Activated T-cell treated with anti-CD3 and anti-CD28 coated beads, Interleukin-2, amount 50 U/mL, for 72 hours (primary cell): ENCODE measurements around the gene LHFPL6. TPM values are rescaled to one million over a fixed set of nuclear protein-coding genes. Genes with fewer than 3 reads are reported as not detected.

Experiments
- ATAC-seq, 2 donors: fragments of 150-1000 bp; cut with Tn5 transposase; replicated peaks in 1 of 2; 2 replicates each; pipeline ENCODE4 v1.10.0; 2021; ENCODE audit warnings: moderate library complexity in 2 of 2, mild to moderate bottlenecking in 1 of 2
- DNase-seq, 2 donors: peaks; one replicate each; pipeline ENCODE4 v3.0.0; 2021 to 2022; ENCODE audit warnings: mixed read lengths in 1 of 2
- H3K27ac Mint-ChIP-seq: one replicate; pipeline ENCODE4 v1.8.0; 2022; ENCODE audit warnings: mild to moderate bottlenecking, moderate library complexity, mixed read lengths
- H3K27me3 Mint-ChIP-seq: one replicate; pipeline ENCODE4 v1.8.0; 2022; ENCODE audit warnings: low read depth, mixed read lengths
- H3K36me3 Mint-ChIP-seq, 2 donors: one replicate each; pipeline ENCODE4 v1.8.0; 2022; ENCODE audit warnings: mixed read lengths in 2 of 2, mild to moderate bottlenecking in 1 of 2; ENCODE audit not compliant: insufficient read depth in 2 of 2
- H3K4me1 Mint-ChIP-seq: one replicate; pipeline ENCODE4 v1.8.0; 2022; ENCODE audit warnings: low read depth, mixed read lengths
- H3K4me3 Mint-ChIP-seq, 2 donors: one replicate each; pipeline ENCODE4 v1.8.0; 2022; ENCODE audit warnings: mild to moderate bottlenecking in 2 of 2, mixed read lengths in 2 of 2, moderate library complexity in 2 of 2
- H3K9me3 Mint-ChIP-seq, 2 donors: one replicate each; pipeline ENCODE4 v1.8.0; 2022; ENCODE audit warnings: mixed read lengths in 2 of 2
- total RNA-seq, 2 donors: library from RNA; stranded (reverse); gene quantifications; one replicate each; pipeline ENCODE4 v1.2.3, GENCODE V29; 2022

The LHFPL6 gene
- total RNA-seq, 2 donors from 2014 or later = 1.7 to 2.5 TPM

DNA sequence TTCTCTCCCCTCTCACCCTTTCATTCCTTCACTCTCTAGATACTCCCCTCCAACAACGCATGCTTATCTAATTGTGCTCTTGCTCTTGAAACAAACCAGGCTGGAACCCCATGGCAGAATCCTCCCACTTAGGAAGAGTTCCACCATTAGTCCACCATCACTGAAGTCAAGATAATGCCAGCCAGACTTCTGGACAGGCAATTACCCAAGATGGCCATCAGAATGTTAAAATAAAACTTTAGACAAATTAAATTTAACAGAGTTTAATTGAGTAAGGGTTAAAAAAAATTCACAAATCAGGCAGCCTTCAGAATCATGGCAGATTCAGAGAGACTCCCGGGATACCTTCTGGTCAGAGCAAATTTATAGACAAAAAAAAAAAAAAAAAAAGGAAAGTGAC is 221.5 kb downstream of the LHFPL6 start:
- DNase-seq (no peak), ATAC-seq (no peak)
- Mint-ChIP-seq H3K27ac (no peak overlapping the region), H3K27me3 (peaks cover 18% of the 10 kb centered on the region), H3K36me3 (no peaks in the 10 kb centered on the region), H3K4me1 (peaks cover 7% of the 10 kb centered on the region), H3K4me3 (no peak overlapping the region), H3K9me3 (no peaks in the 10 kb centered on the region)

DNA sequence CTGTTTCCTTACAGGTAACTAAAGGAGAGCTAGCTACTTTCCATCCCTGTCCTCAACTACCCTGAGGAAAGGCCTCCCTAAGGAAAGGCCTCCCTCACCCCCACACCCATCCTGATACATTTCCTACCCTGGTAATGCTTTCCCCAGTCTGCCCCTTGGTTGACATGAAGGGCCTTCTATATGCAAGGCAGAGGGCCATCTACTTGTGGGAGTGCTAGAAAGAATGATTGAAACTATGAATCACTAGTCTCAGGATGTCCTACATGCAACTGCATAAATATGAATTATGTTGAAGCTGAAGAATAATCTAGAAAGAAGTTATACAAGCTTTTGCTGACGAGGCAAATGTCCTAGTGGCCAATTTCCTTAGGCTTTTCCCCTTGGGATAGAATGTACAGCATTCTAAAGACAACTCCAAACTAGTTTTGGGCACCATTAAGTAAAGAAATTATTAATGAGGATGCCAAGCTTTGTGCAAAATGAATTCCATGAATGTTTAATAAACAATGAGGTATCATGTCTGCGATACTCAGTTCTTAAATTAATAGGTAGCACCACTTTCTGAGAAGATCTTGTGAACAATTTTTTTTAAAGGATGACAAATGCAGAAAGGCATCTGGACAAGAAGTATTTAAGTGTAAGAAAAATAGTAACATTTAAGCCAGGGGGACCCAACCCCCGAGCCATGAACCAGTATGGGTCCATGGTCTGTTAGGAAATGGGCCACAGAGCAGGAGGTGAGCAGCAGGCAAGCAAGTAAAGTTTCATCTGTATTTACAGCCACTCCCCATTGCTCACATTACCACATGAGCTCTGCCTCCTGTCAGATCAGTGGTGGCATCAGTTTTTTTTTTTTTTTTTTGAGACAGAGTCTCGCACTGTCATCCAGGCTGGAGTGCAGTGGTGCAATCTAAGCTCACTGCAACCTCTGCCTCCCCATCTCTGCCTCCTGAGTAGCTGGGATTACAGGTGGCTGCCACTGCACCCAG is 223.0 kb downstream of the LHFPL6 start:
- peaks cover 7% of the 10 kb centered on the region for H3K4me1 Mint-ChIP-seq
- ATAC-seq (no peak), DNase-seq (no peak)
- no peaks in the 10 kb centered on the region for H3K36me3 Mint-ChIP-seq
- peaks cover 18% of the 10 kb centered on the region for H3K27me3 Mint-ChIP-seq
- H3K9me3 Mint-ChIP-seq = no peaks in the 10 kb centered on the region
- no peak overlapping the region for H3K4me3 Mint-ChIP-seq
- H3K27ac Mint-ChIP-seq = no peak overlapping the region

DNA sequence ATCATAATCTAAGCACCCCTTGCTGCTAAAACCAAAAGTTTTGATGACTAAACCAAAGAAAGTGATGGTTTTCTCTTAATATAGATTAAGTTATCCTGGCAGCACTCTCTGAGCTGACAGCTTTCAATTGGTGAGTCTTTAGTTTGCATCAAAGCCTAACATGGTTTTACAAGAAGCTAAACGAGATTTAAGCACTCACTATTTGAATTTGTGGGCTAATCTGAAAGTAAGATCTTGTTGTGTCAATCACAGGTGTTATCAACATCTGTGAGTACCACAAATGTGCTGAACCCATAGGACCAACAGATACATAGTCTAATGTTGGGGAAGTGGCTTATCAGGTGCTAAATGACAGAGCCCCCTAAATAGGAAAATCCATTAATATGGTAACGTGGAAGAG is 223.9 kb downstream of the LHFPL6 start:
- Mint-ChIP-seq H3K36me3 (no peaks in the 10 kb centered on the region), H3K27ac (no peak overlapping the region), H3K27me3 (peaks cover 10% of the 10 kb centered on the region), H3K4me1 (peaks cover 7% of the 10 kb centered on the region), H3K4me3 (no peak overlapping the region), H3K9me3 (no peaks in the 10 kb centered on the region)
- ATAC-seq (peak; percentile 37 to 38), DNase-seq (no peak)

DNA sequence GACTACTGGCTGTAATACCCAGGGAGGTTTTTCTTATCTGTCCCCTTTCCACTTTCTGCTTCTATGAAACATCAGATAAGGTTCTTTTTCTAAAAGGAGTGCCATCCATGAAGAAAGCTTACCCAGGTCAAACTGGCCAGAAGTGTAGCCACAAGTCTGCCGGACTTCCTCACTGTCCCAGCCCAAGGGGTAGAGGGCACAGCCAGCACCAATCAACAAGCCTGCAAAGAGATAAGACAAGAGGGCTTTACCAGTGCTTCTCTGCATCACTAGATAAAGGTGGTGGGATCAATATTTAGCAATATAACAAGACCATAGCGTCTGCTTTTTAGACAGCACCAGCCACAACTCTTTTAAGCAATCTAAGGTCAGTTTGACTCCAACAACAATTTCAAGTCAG is 224.7 kb downstream of the LHFPL6 start:
- Mint-ChIP-seq H3K4me3 (no peak overlapping the region), H3K36me3 (no peaks in the 10 kb centered on the region), H3K27me3 (peaks cover 7% of the 10 kb centered on the region), H3K9me3 (no peaks in the 10 kb centered on the region), H3K27ac (no peak overlapping the region), H3K4me1 (peaks cover 7% of the 10 kb centered on the region)
- ATAC-seq (no peak), DNase-seq (no peak)

DNA sequence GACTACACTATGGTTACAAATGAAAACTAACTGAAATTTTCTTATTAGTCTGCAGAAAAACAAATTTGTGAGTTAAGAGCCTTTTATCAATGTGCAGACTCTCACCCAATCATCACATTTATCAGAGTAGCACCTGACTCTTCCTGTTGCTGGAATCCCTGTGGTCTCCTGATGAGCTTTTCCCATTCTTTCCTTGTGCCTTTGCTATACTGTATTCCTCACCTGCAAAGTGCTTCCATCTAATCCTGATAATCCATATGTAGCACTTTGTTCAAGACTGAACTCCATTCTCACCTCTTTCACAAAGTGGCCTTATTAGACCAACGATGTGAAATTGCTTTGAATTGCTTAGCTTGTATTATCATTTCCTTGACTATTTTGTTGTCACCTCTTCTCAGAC is 225.3 kb downstream of the LHFPL6 start:
- H3K4me3 Mint-ChIP-seq = no peak overlapping the region
- H3K36me3 Mint-ChIP-seq = no peaks in the 10 kb centered on the region
- no peaks in the 10 kb centered on the region for H3K9me3 Mint-ChIP-seq

DNA sequence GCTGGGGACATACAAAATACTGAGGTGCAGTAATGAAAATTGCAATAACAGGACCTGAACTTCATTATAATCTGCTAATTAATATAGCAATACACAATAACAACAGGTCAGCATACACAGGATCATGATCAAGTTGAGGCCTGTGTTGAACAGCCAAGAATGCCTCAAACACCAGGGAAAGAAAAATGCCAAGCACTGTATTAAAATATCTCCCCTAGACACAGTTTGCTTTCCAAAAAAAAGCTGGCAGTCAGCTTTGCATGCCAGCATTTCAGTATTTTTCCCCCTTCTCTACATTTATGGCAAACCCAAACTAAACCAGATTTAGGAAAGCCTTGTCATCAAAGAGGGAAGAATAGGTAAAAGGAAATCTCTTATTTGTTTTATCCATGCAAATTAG is 226.9 kb downstream of the LHFPL6 start:
- H3K4me3 Mint-ChIP-seq = no peak overlapping the region

More for the DNA sequence above, 225.3 kb downstream of the LHFPL6 start:
- ATAC-seq (no peak), DNase-seq (no peak)
- Mint-ChIP-seq H3K27ac (no peak overlapping the region), H3K4me1 (peaks cover 7% of the 10 kb centered on the region), H3K27me3 (peaks cover 7% of the 10 kb centered on the region)

DNA sequence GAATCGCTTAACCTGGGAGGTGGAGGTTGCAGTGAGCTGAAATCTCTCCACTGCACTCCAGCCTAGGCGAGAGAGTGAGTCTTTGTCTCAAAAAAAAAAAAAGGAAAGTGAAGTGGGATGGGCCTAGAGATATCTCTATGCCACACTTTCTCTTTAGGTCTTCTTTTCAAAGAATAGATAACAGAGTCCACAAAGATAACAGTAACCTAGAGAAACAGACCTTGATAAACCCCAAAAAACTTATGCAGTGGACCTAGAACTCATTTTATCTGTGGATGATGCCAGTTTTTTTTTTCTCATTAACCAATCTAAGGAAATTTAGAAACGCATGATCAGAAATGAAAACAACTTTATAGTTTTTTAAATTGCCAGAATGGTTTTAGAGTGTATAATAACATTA is 227.4 kb downstream of the LHFPL6 start:
- ATAC-seq = no peak
- Mint-ChIP-seq H3K9me3 (no peaks in the 10 kb centered on the region), H3K27ac (no peak overlapping the region), H3K4me3 (no peak overlapping the region), H3K4me1 (peaks cover 7% of the 10 kb centered on the region), H3K36me3 (no peaks in the 10 kb centered on the region), H3K27me3 (peaks cover 7% of the 10 kb centered on the region)
- DNase-seq = no peak

More for the DNA sequence above, 226.9 kb downstream of the LHFPL6 start:
- no peak overlapping the region for H3K27ac Mint-ChIP-seq
- H3K9me3 Mint-ChIP-seq = no peaks in the 10 kb centered on the region
- H3K27me3 Mint-ChIP-seq = peaks cover 7% of the 10 kb centered on the region
- H3K36me3 Mint-ChIP-seq = no peaks in the 10 kb centered on the region
- peaks cover 7% of the 10 kb centered on the region for H3K4me1 Mint-ChIP-seq
- no peak for DNase-seq
- no peak for ATAC-seq

DNA sequence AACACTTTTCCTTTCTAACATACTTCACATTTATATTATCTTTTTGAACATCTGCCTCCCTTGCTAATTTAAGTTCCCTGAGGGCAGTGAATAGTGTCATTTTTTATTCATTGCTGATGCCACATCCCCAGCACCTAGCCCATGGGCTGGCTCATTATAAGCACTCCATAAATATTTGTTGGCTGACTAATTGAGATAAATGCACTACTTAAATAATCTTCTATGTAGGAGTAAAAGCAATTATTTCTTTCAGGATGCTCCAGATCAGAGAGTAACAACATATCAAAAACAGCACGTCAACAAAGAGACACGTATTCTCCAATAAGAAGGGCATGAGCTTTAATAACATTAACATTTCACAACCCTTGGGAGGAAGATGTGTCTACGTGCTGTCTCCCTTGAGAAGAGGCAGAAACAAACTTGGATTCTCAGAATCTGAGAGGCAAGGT is 228.2 kb downstream of the LHFPL6 start:
- no peak for DNase-seq
- no peaks in the 10 kb centered on the region for H3K36me3 Mint-ChIP-seq

DNA sequence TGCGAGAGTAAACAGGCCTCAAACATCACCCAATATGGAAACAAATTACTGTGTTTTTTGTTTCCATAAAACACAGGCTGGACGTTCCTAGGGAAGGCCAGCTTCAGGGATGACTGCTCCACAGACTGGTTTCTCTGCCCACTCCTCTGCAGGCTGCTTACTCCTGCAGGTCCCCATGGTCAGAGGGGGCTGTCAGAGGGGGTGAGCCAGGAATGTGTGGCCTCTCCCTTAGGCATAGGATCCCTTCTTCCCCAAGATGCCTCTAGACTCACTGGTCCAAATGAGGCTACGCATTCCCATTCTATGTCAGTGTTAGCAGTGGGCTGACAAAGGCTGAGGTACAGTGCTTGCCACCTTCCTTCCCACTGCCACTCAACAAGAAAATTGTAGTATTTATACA is 229.8 kb downstream of the LHFPL6 start:
- H3K27me3 Mint-ChIP-seq = peaks cover 5% of the 10 kb centered on the region
- H3K4me1 Mint-ChIP-seq = no peaks in the 10 kb centered on the region
- H3K27ac Mint-ChIP-seq = no peak overlapping the region
- DNase-seq (no peak), ATAC-seq (no peak)
- no peaks in the 10 kb centered on the region for H3K9me3 Mint-ChIP-seq
- no peak overlapping the region for H3K4me3 Mint-ChIP-seq
- no peaks in the 10 kb centered on the region for H3K36me3 Mint-ChIP-seq

More for the DNA sequence above, 228.2 kb downstream of the LHFPL6 start:
- no peak overlapping the region for H3K27ac Mint-ChIP-seq
- H3K4me1 Mint-ChIP-seq = peaks cover 5% of the 10 kb centered on the region
- peaks cover 7% of the 10 kb centered on the region for H3K27me3 Mint-ChIP-seq
- no peak overlapping the region for H3K4me3 Mint-ChIP-seq
- H3K9me3 Mint-ChIP-seq = no peaks in the 10 kb centered on the region
- ATAC-seq = no peak

DNA sequence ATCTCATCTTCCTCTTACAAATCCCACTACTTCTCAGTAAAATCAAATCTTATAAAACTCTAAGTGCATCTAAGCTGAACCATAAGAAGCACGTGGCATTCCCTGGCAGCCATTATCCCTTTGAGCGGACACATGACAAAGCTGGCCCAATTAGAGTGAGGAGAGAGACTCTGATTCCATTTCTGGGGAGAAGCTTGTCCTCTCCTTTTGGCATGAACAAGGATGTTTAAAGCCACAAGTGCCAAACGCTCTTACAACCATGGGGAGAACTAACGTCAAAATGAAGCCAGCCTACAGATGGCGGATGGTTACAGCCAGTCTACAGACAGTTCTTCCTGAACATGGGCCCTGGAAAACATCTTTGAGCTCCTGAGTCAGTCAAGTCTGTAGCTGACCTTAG is 231.3 kb downstream of the LHFPL6 start:
- Mint-ChIP-seq H3K9me3 (no peaks in the 10 kb centered on the region), H3K27ac (no peak overlapping the region), H3K4me1 (no peaks in the 10 kb centered on the region), H3K27me3 (peaks cover 3% of the 10 kb centered on the region), H3K4me3 (no peak overlapping the region), H3K36me3 (no peaks in the 10 kb centered on the region)
- no peak for ATAC-seq
- no peak for DNase-seq

DNA sequence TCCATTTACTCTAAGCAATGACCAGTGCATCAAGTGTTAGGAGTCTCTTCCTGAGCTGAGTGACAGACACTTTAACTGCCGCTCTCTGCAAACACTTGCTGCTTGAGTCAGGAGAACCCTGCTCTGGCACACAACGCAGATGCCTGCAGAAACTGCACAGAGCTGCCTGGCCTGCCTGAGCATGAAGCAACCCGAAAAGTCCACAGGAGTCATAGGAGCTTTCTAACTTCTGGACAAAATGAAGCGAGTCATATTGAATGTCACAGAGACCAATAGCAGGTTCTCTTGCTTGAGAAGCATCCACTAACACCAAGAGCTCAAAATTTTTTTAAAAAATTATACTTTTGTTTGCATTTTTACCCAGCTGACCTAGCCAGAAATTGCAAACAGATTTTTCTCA is 232.4 kb downstream of the LHFPL6 start:
- Mint-ChIP-seq H3K36me3 (no peaks in the 10 kb centered on the region), H3K9me3 (no peaks in the 10 kb centered on the region), H3K4me3 (no peak overlapping the region), H3K27me3 (peaks cover 11% of the 10 kb centered on the region), H3K4me1 (no peaks in the 10 kb centered on the region), H3K27ac (no peak overlapping the region)
- ATAC-seq = no peak
- DNase-seq = no peak

DNA sequence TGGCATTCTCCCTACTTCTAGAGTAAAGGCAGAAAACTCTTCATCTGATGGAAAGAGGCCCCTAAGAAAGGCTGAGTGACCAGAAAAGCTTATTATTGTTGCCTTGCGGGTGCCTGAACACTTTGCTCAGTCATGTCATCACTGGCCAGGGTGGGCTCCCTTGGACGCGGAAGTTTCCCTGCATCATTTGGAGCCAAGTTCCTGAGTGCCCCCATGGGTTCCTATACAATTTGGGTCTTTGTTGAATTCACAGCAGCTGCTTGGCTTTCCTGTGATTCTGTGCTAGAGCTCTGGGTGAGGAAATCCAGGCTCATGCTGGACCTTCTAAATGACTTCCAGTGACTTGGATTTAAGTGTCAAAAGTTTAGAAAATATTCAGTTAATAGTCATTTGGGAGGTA is 232.9 kb downstream of the LHFPL6 start:
- no peak overlapping the region for H3K27ac Mint-ChIP-seq
- no peaks in the 10 kb centered on the region for H3K4me1 Mint-ChIP-seq
- ATAC-seq = no peak
- no peak overlapping the region for H3K4me3 Mint-ChIP-seq
- no peak for DNase-seq
- H3K9me3 Mint-ChIP-seq = no peaks in the 10 kb centered on the region
- no peaks in the 10 kb centered on the region for H3K36me3 Mint-ChIP-seq
- H3K27me3 Mint-ChIP-seq = peaks cover 15% of the 10 kb centered on the region

DNA sequence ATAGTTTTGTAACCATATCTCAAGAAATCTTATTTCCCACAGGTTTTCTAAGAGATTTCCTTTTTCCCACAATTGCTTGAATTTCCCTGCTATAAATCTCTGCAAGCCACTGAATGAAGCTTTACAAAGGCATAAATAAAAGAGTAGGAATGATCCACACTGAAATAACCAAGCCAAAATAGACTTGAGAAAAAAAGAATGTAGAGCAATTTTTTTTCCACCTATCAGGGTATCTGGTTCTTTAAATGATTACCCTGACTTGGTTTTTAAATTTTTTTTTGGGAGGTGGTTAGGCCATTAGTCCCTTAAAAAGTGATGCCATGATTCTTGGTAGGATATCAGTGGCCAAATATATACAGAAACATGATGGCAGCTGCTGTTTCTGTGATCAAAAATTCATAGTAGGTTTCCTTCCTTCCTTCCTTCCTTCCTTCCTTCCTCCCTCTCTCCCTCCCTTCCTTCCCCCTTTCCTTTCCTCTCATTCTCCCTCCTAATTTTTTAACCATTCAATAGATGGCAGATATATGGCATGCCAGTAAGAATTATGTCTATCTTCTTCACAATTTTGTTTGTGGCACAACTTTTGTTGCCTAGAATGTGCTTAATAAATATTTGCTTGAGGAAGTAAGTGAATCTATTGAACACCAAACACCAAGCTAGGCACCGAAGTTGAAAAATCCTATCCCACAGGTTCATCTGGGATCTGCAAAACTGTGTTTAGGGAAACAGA is 233.7 kb downstream of the LHFPL6 start:
- no peak for ATAC-seq
- no peak overlapping the region for H3K4me3 Mint-ChIP-seq
- no peaks in the 10 kb centered on the region for H3K36me3 Mint-ChIP-seq
- no peak for DNase-seq
- H3K9me3 Mint-ChIP-seq = no peaks in the 10 kb centered on the region
- no peaks in the 10 kb centered on the region for H3K4me1 Mint-ChIP-seq
- no peak overlapping the region for H3K27ac Mint-ChIP-seq
- peaks cover 18% of the 10 kb centered on the region for H3K27me3 Mint-ChIP-seq
